K562 (cell line): ENCODE results near the gene RNF227. TPM values are rescaled to one million over a fixed set of nuclear protein-coding genes. Genes with fewer than 3 reads are reported as not detected.
A peak's percentile ranks its signal among the peaks of the same experiment; 100 is the strongest.

Source experiments
- JUNB ChIP-seq: fragments of 450-650 bp; formaldehyde crosslinking; conservative IDR thresholded peaks from 2 replicates; pipeline ENCODE4 v1.4.0; 2020; ENCODE audit warnings: mild to moderate bottlenecking
- KDM5B ChIP-seq: fragments of 200-600 bp; sonication (generic); IDR thresholded peaks from 2 replicates; pipeline ENCODE4 v1.6.1; 2012; ENCODE audit warnings: low read depth, mild to moderate bottlenecking, moderate library complexity, low read length, control low read depth, inconsistent platforms; ENCODE audit not compliant: insufficient replicate concordance
- MCM7 ChIP-seq, 2 experiments: fragments of 450-650 bp; IDR thresholded peaks; 2 replicates each; pipeline ENCODE4 v1.6.1; 2016 to 2018
- RAD21 ChIP-seq, 2 experiments: fragments of 250-450 bp in 1 of 2; fragments of 450-650 bp in 1 of 2; sonication (Bioruptor Pico) in 1 of 2; formaldehyde crosslinking in 1 of 2; IDR thresholded peaks in 1 of 2; conservative IDR thresholded peaks in 1 of 2; 2 replicates each; pipeline versions ENCODE4 v1.4.0 to v1.8.0; 2020 to 2022; ENCODE audit warnings: mild to moderate bottlenecking in 2 of 2, moderate library complexity in 1 of 2
- SNRNP70 ChIP-seq: fragments of 200-400 bp; formaldehyde crosslinking; optimal IDR thresholded peaks from 2 replicates; pipeline ENCODE3; 2017; ENCODE audit warnings: low read depth, low read length
- SRSF3 ChIP-seq: fragments of 200-400 bp; formaldehyde crosslinking; IDR thresholded peaks from 2 replicates; pipeline ENCODE4 v1.6.1; 2016; ENCODE audit warnings: mild to moderate bottlenecking, low read length, moderate library complexity; ENCODE audit not compliant: insufficient read depth
- TGIF2 ChIP-seq: sonication (generic); formaldehyde crosslinking; IDR thresholded peaks from 2 replicates; pipeline ENCODE4 v1.8.1; 2022; ENCODE audit warnings: mild to moderate bottlenecking, missing genetic modification reagents, moderate library complexity
- ZNF263 ChIP-seq: sonication (generic); formaldehyde crosslinking; IDR thresholded peaks from 2 replicates; pipeline ENCODE4 v1.8.0; 2022; ENCODE audit warnings: mild to moderate bottlenecking, missing genetic modification reagents, borderline replicate concordance
- ZNF778 ChIP-seq: fragments of 450-650 bp; formaldehyde crosslinking; IDR thresholded peaks from 2 replicates; pipeline ENCODE4 v1.4.0; 2020; ENCODE audit warnings: mild to moderate bottlenecking, moderate library complexity
- polyA plus RNA-seq, 8 experiments: library from polyadenylated mRNA; depleted of rRNA in 4 of 8; stranded (reverse) in 5 of 8; unstranded in 3 of 8; fragments of >200 nt; fragmentation: Nextera tagmentation in 2 of 8; fragmentation: Illumina TruSeq in 1 of 8; extraction: Ambion mirVana in 2 of 8; extraction: Trizol in 1 of 8; gene quantifications; 2 replicates each; pipeline versions ENCODE4 v1.2.1 to v1.2.3, GENCODE V29; 2011 to 2014; ENCODE audit warnings: inconsistent platforms in 1 of 8, missing spikeins in 1 of 8
- total RNA-seq, 7 experiments: library from RNA; depleted of rRNA in 6 of 7; stranded (reverse); fragments of >200 nt in 6 of 7; fragmentation: Illumina TruSeq in 2 of 7; extraction: Trizol in 2 of 7; gene quantifications; 2 replicates each; pipeline versions ENCODE4 v1.2.1 to v1.2.3, GENCODE V29; 2011 to 2021; ENCODE audit warnings: low replicate concordance in 1 of 7
- TF ChIP-seq, protein P1 (sequence below): fragments of 450-650 bp; IDR thresholded peaks from 2 replicates; pipeline ENCODE4 v1.6.1; 2017; ENCODE audit warnings: mild to moderate bottlenecking, moderate library complexity
- TF ChIP-seq, protein P2 (sequence below): fragments of 250-450 bp; sonication (Bioruptor Pico); IDR thresholded peaks from 2 replicates; pipeline ENCODE4 v1.5.0; 2022; ENCODE audit warnings: mild to moderate bottlenecking
- TF ChIP-seq, protein P3 (sequence below): fragments of 200-400 bp; formaldehyde crosslinking; IDR thresholded peaks from 2 replicates; pipeline ENCODE4 v1.6.1; 2017; ENCODE audit warnings: mild to moderate bottlenecking, low read depth, low read length, moderate library complexity

The RNF227 gene
- total and polyA plus RNA-seq, 9 of the 15 experiments (the other 6 are each of a cell fraction or from before 2014, with no cell fraction given) = 1.1 to 6.7 (median 2.3) TPM

DNA sequence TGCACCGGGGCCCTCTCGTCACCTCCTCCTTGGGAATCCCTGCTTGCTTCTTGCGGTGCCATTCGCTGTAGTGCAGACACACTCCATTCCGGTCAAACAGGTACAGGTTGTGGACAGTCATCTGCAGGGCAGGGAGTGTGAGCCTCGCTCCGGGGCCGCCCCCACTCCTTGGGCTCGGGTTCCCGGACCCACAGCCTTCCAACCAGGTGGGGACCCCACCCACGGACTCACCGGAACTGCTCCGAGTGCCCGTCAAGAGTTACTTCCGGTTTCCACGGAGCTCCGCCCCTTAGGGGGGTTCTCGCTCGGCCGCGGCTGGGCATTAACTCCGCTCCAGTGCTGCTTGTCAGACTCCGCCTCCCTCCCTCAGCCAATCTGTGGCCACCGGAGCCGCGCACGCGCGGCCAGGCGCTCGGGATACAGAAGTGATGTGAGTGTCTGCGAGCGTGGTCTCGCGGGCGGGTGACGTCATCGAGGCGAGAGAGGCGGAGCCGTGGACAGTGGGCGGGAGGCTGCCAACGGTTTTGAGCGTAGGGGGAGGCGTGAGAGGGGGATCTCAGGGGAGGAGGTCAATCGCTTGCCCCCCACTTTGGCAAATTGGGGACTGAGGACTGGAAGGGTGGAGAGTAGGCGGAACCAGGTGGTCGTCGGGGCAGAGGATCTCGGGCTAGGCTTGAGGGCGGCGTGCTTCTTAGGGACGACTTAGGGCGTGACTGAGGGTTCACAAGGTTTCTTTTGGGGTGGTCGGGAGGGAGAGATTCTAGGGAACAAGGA lies 15.8 kb upstream of the RNF227 start, which contains the start of the genes CNTROB and TRAPPC1 (continued):
- TF ChIP-seq, protein P1, sequence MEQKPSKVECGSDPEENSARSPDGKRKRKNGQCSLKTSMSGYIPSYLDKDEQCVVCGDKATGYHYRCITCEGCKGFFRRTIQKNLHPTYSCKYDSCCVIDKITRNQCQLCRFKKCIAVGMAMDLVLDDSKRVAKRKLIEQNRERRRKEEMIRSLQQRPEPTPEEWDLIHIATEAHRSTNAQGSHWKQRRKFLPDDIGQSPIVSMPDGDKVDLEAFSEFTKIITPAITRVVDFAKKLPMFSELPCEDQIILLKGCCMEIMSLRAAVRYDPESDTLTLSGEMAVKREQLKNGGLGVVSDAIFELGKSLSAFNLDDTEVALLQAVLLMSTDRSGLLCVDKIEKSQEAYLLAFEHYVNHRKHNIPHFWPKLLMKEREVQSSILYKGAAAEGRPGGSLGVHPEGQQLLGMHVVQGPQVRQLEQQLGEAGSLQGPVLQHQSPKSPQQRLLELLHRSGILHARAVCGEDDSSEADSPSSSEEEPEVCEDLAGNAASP = no peak
- no peak for TF ChIP-seq ZNF778 (CRISPR knock-in tag)
- peak; percentile 23 for TF ChIP-seq KDM5B
- TF ChIP-seq MCM7 (IDR thresholded peaks at IDR 0.05) = no peak
- TF ChIP-seq JUNB = peak; percentile 98
- TF ChIP-seq, protein P2, sequence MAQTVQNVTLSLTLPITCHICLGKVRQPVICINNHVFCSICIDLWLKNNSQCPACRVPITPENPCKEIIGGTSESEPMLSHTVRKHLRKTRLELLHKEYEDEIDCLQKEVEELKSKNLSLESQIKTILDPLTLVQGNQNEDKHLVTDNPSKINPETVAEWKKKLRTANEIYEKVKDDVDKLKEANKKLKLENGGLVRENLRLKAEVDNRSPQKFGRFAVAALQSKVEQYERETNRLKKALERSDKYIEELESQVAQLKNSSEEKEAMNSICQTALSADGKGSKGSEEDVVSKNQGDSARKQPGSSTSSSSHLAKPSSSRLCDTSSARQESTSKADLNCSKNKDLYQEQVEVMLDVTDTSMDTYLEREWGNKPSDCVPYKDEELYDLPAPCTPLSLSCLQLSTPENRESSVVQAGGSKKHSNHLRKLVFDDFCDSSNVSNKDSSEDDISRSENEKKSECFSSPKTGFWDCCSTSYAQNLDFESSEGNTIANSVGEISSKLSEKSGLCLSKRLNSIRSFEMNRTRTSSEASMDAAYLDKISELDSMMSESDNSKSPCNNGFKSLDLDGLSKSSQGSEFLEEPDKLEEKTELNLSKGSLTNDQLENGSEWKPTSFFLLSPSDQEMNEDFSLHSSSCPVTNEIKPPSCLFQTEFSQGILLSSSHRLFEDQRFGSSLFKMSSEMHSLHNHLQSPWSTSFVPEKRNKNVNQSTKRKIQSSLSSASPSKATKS = no peak
- no peak for TF ChIP-seq SRSF3
- TF ChIP-seq TGIF2 (CRISPR knock-in tag) = no peak
- no peak for TF ChIP-seq RAD21 (CRISPR knock-in tag; conservative IDR thresholded peaks at IDR 0.05 in 1 of 2, IDR thresholded peaks at IDR 0.05 in 1 of 2)
- TF ChIP-seq, protein P3, sequence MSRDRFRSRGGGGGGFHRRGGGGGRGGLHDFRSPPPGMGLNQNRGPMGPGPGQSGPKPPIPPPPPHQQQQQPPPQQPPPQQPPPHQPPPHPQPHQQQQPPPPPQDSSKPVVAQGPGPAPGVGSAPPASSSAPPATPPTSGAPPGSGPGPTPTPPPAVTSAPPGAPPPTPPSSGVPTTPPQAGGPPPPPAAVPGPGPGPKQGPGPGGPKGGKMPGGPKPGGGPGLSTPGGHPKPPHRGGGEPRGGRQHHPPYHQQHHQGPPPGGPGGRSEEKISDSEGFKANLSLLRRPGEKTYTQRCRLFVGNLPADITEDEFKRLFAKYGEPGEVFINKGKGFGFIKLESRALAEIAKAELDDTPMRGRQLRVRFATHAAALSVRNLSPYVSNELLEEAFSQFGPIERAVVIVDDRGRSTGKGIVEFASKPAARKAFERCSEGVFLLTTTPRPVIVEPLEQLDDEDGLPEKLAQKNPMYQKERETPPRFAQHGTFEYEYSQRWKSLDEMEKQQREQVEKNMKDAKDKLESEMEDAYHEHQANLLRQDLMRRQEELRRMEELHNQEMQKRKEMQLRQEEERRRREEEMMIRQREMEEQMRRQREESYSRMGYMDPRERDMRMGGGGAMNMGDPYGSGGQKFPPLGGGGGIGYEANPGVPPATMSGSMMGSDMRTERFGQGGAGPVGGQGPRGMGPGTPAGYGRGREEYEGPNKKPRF = no peak
- no peak for TF ChIP-seq SNRNP70
- no peak for TF ChIP-seq ZNF263 (CRISPR knock-in tag)
